ENCODE results near the gene CUBN. TPM values are rescaled to one million over a fixed set of nuclear protein-coding genes. Genes with fewer than 3 reads are reported as not detected.
A peak's percentile ranks its signal among the peaks of the same experiment; 100 is the strongest.

CUBN gene
- total RNA-seq, 2 donors from 2014 or later: 0.75 to 1.3 TPM

GRCh38 chr10:16919121-16919982, 210.3 kb downstream of the CUBN start:
- TF ChIP-seq, protein P1, sequence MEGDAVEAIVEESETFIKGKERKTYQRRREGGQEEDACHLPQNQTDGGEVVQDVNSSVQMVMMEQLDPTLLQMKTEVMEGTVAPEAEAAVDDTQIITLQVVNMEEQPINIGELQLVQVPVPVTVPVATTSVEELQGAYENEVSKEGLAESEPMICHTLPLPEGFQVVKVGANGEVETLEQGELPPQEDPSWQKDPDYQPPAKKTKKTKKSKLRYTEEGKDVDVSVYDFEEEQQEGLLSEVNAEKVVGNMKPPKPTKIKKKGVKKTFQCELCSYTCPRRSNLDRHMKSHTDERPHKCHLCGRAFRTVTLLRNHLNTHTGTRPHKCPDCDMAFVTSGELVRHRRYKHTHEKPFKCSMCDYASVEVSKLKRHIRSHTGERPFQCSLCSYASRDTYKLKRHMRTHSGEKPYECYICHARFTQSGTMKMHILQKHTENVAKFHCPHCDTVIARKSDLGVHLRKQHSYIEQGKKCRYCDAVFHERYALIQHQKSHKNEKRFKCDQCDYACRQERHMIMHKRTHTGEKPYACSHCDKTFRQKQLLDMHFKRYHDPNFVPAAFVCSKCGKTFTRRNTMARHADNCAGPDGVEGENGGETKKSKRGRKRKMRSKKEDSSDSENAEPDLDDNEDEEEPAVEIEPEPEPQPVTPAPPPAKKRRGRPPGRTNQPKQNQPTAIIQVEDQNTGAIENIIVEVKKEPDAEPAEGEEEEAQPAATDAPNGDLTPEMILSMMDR (conservative IDR thresholded peaks at IDR 0.05): no peak
- H3K9me3 Mint-ChIP-seq: no peaks in the 10 kb centered on the region
- H3K27me3 Mint-ChIP-seq (ENCODE audit: insufficient read depth): no peaks in the 10 kb centered on the region
- H3K4me3 ChIP-seq (ENCODE audit: low read length): no peak overlapping the region
- no peak overlapping the region for H3K27ac Mint-ChIP-seq
- no peak overlapping the region for H3K4me3 Mint-ChIP-seq
- no peaks in the 10 kb centered on the region for H3K4me1 Mint-ChIP-seq
- DNase-seq: no peak
- no peaks in the 10 kb centered on the region for H3K27me3 ChIP-seq (ENCODE audit: control insufficient read depth, insufficient read depth, low read length, poor library complexity, severe bottlenecking)
- peaks cover 4% of the 10 kb centered on the region for H3K9me3 ChIP-seq (ENCODE audit: control insufficient read depth, low read length)
- H3K4me1 ChIP-seq (ENCODE audit: control insufficient read depth, insufficient read depth, low read length): no peaks in the 10 kb centered on the region
- no peaks in the 10 kb centered on the region for H3K36me3 Mint-ChIP-seq (ENCODE audit: low read depth)
- WGBS, 2 experiments (ENCODE audit: insufficient coverage in 1 of 2, insufficient read length in 1 of 2): 94 to 96% methylated on average over 6 to 7 of the region's 9 CpGs
- no peaks in the 10 kb centered on the region for H3K36me3 ChIP-seq (ENCODE audit: control insufficient read depth, insufficient read depth, low read length)
- no peak overlapping the region for H3K9ac ChIP-seq (ENCODE audit: extremely low read depth, low read length, poor library complexity, severe bottlenecking)
- H3K27ac ChIP-seq (ENCODE audit: low read depth, low read length): no peak overlapping the region

DNA sequence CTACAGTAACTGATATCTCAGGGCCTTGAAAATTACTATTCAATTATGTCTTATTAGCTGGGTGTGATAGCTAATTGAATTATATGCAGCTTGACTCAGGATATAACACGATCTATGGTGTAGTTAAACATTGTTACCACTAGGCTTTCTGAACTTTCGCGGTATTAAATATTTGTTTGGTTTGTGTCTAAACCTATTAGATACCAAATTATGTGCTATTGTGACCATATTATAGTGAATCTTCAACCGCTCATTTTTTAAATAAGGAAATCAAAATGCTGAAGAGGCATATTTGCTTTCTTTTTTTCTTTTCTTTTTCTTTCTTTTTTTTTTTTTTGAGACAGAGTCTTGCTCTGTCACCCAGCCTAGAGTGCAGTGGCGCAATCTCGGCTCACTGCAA, 213.1 kb downstream of the CUBN start:
- peaks cover 4% of the 10 kb centered on the region for H3K9me3 ChIP-seq (ENCODE audit: control insufficient read depth, low read length)
- H3K36me3 Mint-ChIP-seq (ENCODE audit: low read depth): no peaks in the 10 kb centered on the region
- H3K4me3 ChIP-seq (ENCODE audit: low read length): no peak overlapping the region
- H3K9me3 Mint-ChIP-seq: no peaks in the 10 kb centered on the region
- no peak overlapping the region for H3K27ac ChIP-seq (ENCODE audit: low read depth, low read length)
- no peaks in the 10 kb centered on the region for H3K36me3 ChIP-seq (ENCODE audit: control insufficient read depth, insufficient read depth, low read length)
- H3K4me1 ChIP-seq (ENCODE audit: control insufficient read depth, insufficient read depth, low read length): peaks cover 2% of the 10 kb centered on the region
- no peak overlapping the region for H3K4me3 Mint-ChIP-seq
- no peaks in the 10 kb centered on the region for H3K27me3 ChIP-seq (ENCODE audit: control insufficient read depth, insufficient read depth, low read length, poor library complexity, severe bottlenecking)
- TF ChIP-seq, protein P1 (conservative IDR thresholded peaks at IDR 0.05): peak; percentile 50
- no peaks in the 10 kb centered on the region for H3K27me3 Mint-ChIP-seq (ENCODE audit: insufficient read depth)
- no peak for DNase-seq
- peaks cover 3% of the 10 kb centered on the region for H3K4me1 Mint-ChIP-seq
- H3K27ac Mint-ChIP-seq: no peak overlapping the region
- no peak overlapping the region for H3K9ac ChIP-seq (ENCODE audit: extremely low read depth, low read length, poor library complexity, severe bottlenecking)
- 80 to 84% methylated on average over 1 to 6 of the region's 6 CpGs for WGBS, 2 experiments (ENCODE audit: insufficient coverage in 1 of 2, insufficient read length in 1 of 2)

- Histone ChIP-seq H3K4me1 (ENCODE audit: control insufficient read depth, insufficient read depth, low read length) (peaks cover 2% of the 10 kb centered on the region), H3K9ac (ENCODE audit: extremely low read depth, low read length, poor library complexity, severe bottlenecking) (no peak overlapping the region), H3K4me3 (ENCODE audit: low read length) (no peak overlapping the region), H3K27me3 (ENCODE audit: control insufficient read depth, insufficient read depth, low read length, poor library complexity, severe bottlenecking) (no peaks in the 10 kb centered on the region), H3K27ac (ENCODE audit: low read depth, low read length) (no peak overlapping the region), H3K9me3 (ENCODE audit: control insufficient read depth, low read length) (peaks cover 4% of the 10 kb centered on the region), H3K36me3 (ENCODE audit: control insufficient read depth, insufficient read depth, low read length) (no peaks in the 10 kb centered on the region)
- DNase-seq: no peak
- H3K36me3 Mint-ChIP-seq (ENCODE audit: low read depth): no peaks in the 10 kb centered on the region
- no peaks in the 10 kb centered on the region for H3K27me3 Mint-ChIP-seq (ENCODE audit: insufficient read depth)
- H3K4me3 Mint-ChIP-seq: no peak overlapping the region
- H3K4me1 Mint-ChIP-seq: peaks cover 3% of the 10 kb centered on the region
- TF ChIP-seq, protein P1 (conservative IDR thresholded peaks at IDR 0.05): peak; percentile 59
- WGBS, 2 experiments (ENCODE audit: insufficient coverage in 1 of 2, insufficient read length in 1 of 2): 71 to 100% methylated on average over 1 to 2 of the region's 2 CpGs
- H3K27ac Mint-ChIP-seq: no peak overlapping the region
- no peaks in the 10 kb centered on the region for H3K9me3 Mint-ChIP-seq
Measured at GRCh38 chr10:16915300-16915699, 214.3 kb downstream of the CUBN start.

All from endodermal cell (in vitro differentiated cells).